Renal pelvis (tissue), 4 donors: ENCODE measurements around the gene TCERG1L. TPM values are rescaled to one million over a fixed set of nuclear protein-coding genes. Genes with fewer than 3 reads are reported as not detected.
"Not testable (repeated sequence)": the region's sequence is repeated elsewhere in the genome, so short reads cannot be mapped to it uniquely, and the experiment has no call there.

Source experiments
- DNase-seq: peaks from one replicate; pipeline ENCODE4 v3.0.0-alpha.2; 2013
- polyA plus RNA-seq, 3 donors: library from polyadenylated mRNA; unstranded; fragments of 120-200 nt; gene quantifications; one replicate each; pipeline ENCODE4 v1.2.1, GENCODE V29; 2013; ENCODE audit not compliant: insufficient read length in 3 of 3

Gene TCERG1L
- polyA plus RNA-seq, 3 donors: 1.3 to 2.6 (median 2.0) TPM

- DNase-seq: no peak
Observed at GRCh38 chr10:131086094-131086493, 225.4 kb downstream of the TCERG1L start.

GRCh38 chr10:131085091-131085860, 226.2 kb downstream of the TCERG1L start:
- no peak for DNase-seq

GRCh38 chr10:131084791-131085090, 226.8 kb downstream of the TCERG1L start:
- no peak for DNase-seq

GRCh38 chr10:131083915-131084790, 227.4 kb downstream of the TCERG1L start:
- no peak for DNase-seq

GRCh38 chr10:131082991-131083481, 228.5 kb downstream of the TCERG1L start:
- DNase-seq: no peak

GRCh38 chr10:131082201-131082850, 229.2 kb downstream of the TCERG1L start:
- no peak for DNase-seq

- no peak for DNase-seq
Observed at GRCh38 chr10:131081786-131082185, 229.7 kb downstream of the TCERG1L start.

GRCh38 chr10:131081376-131081775, 230.1 kb downstream of the TCERG1L start:
- DNase-seq: no peak

GRCh38 chr10:131080571-131080970, 230.9 kb downstream of the TCERG1L start:
- DNase-seq: no peak

- DNase-seq: no peak
Observed at GRCh38 chr10:131079314-131079713, 232.2 kb downstream of the TCERG1L start.

- DNase-seq: not testable (repeated sequence)
Observed at GRCh38 chr10:131078882-131079280, 232.6 kb downstream of the TCERG1L start.

GRCh38 chr10:131078131-131078881, 233.2 kb downstream of the TCERG1L start:
- no peak for DNase-seq

GRCh38 chr10:131077724-131078123, 233.8 kb downstream of the TCERG1L start:
- no peak for DNase-seq

- no peak for DNase-seq
Observed at GRCh38 chr10:131077031-131077430, 234.5 kb downstream of the TCERG1L start.

GRCh38 chr10:131076356-131076755, 235.2 kb downstream of the TCERG1L start:
- no peak for DNase-seq

- DNase-seq: no peak
Observed at GRCh38 chr10:131075218-131075770, 236.2 kb downstream of the TCERG1L start.

- no peak for DNase-seq
Observed at GRCh38 chr10:131074682-131075081, 236.8 kb downstream of the TCERG1L start.

- no peak for DNase-seq
Observed at GRCh38 chr10:131073469-131074035, 238.0 kb downstream of the TCERG1L start.

- DNase-seq: no peak
Observed at GRCh38 chr10:131072651-131073468, 238.7 kb downstream of the TCERG1L start.

GRCh38 chr10:131071721-131072120, 239.8 kb downstream of the TCERG1L start:
- DNase-seq: no peak
